HG03565 (cell line): ENCODE data around the gene SLC25A11.
A peak's percentile ranks its signal among the peaks of the same experiment; 100 is the strongest.
"Not testable (repeated sequence)": the region's sequence is repeated elsewhere in the genome, so short reads cannot be mapped to it uniquely, and the experiment has no call there.

Experiments
- ATAC-seq: cut with Tn5 transposase; IDR thresholded peaks from one replicate; pipeline ENCODE4 v1.9.1; 2021; ENCODE audit warnings: mild to moderate bottlenecking, moderate library complexity; ENCODE audit not compliant: unreplicated experiment

The SLC25A11 gene

GRCh38 chr17:4920351-4921048, 19.3 kb downstream of the SLC25A11 start:
- ATAC-seq = no peak

DNA sequence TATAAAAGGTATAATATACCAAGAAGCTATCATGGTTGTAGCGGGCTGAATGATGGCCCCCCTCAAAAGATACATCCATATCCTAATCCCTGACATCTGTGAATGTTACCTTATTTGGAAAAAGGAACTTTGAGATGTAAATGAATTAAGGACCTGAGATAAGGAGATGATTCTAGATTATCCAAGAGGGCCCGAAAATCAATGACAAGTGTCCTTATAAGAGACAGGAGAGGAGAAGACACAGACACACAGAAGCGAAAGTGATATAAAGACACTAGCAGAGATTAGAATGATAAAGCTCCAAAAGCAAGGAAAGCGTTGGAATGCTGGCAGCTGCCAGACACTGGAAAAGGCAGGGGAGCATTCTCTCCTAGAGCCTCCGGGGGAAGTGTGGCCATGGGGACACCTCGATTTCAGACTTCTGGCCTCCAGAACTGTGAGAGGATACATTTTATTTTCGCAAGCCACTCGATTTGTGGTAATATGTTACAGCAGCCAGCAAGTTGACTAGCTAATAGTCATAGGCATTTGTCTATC, 20.3 kb downstream of the SLC25A11 start:
- ATAC-seq = no peak

GRCh38 chr17:4914551-4914950, 25.3 kb downstream of the SLC25A11 start:
- not testable (repeated sequence) for ATAC-seq

DNA sequence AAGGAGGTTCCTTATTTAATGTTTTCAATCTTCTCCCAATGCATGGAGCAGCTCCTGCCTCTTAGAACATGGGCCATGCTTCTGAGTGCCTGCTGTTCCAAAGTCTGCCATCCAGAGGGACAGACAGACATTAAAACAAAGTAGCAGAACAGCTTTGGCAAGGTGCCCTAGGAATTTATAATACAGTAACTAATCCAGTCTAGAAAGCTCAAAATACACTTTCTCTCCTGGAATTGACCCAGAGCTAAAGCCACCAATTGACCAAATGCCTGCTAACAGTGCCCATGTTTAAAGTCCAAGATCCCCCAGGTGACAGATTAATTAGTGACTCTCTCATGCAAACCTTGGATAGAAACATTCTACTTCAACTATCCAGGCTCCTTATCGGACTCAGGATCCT, 25.9 kb downstream of the SLC25A11 start:
- ATAC-seq = no peak

DNA sequence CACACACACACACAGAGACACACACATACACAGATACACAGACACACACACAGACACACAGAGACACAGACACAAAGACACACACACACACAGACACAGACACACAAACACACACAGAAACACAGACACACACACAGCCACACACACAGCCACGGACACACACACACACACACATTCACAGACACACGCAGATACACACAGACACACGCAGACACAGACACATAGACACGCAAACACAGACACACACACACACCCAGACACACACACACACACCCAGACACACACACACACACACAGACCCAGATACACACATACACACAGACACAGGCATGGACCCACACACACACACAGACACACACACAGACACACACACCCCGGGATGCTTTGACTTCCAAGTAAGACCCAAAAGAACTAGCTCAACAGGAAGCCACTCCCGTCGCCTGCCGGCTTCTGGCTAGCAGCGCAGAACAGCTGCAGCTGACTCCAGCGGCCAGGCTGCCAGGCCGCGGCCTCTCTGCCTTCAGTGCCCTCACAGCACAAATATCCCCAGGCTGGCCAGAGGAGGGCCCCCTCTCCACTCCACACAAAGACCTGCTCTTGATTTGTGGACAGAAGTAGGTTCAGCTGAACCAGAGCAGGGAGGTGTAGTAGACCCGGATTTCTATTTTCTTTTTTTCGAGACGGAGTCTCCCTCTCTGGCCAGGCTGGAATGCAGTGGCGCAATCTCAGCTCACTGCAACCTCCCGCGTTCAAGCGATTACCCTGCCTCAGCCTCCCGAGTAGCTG, 30.9 kb downstream of the SLC25A11 start:
- no peak for ATAC-seq

- no peak for ATAC-seq
Measured at GRCh38 chr17:4908301-4908700, 31.5 kb downstream of the SLC25A11 start.

DNA sequence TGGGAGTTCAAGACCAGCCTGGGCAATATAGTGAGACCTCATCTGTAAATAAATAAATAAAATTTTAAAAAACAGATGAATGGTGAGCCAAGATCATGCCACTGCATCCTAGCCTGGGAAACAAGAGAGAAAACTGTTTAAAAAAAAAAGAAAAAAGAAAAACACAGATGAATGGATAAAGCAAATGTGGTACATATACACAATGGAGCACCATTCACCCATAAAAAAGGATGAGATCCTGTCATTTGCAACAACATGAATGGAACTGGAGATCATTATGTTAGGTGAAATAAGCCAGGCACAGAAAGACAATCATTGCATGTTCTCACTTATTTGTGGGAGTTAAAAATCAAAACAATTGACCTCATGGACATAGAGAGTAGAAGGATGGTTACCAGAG, 33.2 kb downstream of the SLC25A11 start:
- not testable (repeated sequence) for ATAC-seq

DNA sequence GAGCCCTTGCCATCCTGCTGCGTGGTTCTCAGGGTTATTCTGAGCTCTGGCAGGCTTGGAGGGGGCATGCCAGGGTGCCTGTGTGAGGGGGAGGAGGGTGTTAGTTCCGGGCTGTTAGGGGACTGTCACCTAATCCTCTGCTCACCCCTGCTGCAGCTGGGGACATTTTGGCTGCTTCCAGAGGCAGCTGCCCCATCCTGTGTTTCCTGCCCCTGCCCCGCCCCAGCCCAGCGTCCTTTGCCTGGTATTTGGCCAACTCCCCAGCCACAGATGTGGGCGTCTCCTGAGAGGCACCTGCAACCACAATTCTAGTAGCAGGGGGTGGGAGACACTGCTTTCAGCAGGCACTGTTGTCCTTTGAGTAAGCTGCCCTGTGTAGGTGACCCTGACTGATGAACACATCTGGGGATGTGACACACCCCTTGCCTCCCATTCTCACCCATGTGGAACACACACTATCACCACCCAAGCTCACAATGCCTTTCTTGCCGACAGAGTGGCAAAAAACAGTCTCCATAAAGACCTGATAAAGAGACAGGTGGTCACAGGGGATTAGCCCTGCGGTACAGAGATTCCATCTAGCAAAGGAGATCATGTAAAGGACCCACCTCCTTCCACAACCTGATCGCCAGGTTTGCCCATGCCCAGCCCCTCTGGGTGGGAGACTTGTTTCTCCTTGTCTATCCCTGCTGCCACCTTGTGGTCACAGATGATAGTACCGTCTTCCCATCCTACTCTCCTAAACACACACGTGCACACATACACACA, 36.6 kb downstream of the SLC25A11 start, which contains the start of gene CHRNE:
TSS of gene CHRNE (minus strand) at position 48 of the 768 bp plus-strand sequence. CDS start at position 13, 35 bp downstream.
- ATAC-seq = no peak

DNA sequence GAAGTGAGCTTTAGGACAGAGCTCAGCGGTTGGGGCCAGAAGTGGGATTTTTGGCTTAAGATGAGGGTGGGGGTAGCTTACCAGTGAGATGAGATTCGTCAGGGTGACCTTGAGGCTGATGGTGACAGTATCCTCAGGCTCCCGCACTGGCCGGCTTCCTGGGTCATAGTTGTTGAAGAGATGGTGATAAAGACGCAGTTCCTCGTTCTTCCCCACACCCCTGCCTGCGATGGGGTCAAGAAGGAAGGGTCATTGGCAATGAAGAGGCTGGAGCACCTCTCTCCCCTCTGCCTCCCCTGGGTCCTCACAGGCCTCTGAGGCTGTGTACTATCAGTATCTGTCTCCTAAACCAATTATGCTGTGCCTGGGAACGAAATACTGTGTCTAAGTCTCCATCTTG, 37.3 kb downstream of the SLC25A11 start:
- no peak for ATAC-seq

GRCh38 chr17:4901648-4902344, 38.0 kb downstream of the SLC25A11 start:
- no peak for ATAC-seq

DNA sequence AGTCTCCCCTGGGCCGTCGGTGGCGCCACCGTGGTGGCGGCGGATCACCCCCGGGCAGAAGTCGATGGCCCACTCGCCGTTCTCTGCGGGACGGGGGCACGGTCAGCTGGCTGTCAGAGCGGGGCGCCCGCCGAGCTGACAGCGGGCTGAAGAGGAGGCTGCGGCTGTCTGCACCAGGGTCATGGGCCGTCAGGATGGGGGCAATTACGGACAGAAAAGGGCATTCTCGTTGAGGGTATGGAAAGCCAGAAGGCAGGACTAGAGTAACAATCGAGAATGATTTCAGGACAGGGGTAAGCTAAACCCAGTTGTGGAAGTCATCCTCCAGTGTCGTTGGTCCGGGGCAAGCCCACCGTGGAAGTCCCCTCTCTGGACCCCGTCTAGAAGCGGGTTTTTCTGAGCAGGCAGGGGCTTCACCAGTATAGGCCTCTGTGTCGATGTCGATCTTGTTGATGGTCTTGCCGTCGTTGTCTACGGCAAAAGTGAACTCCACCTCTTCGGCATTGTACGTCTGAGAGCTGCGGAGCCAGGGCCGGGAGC, 38.7 kb downstream of the SLC25A11 start:
- no peak for ATAC-seq

DNA sequence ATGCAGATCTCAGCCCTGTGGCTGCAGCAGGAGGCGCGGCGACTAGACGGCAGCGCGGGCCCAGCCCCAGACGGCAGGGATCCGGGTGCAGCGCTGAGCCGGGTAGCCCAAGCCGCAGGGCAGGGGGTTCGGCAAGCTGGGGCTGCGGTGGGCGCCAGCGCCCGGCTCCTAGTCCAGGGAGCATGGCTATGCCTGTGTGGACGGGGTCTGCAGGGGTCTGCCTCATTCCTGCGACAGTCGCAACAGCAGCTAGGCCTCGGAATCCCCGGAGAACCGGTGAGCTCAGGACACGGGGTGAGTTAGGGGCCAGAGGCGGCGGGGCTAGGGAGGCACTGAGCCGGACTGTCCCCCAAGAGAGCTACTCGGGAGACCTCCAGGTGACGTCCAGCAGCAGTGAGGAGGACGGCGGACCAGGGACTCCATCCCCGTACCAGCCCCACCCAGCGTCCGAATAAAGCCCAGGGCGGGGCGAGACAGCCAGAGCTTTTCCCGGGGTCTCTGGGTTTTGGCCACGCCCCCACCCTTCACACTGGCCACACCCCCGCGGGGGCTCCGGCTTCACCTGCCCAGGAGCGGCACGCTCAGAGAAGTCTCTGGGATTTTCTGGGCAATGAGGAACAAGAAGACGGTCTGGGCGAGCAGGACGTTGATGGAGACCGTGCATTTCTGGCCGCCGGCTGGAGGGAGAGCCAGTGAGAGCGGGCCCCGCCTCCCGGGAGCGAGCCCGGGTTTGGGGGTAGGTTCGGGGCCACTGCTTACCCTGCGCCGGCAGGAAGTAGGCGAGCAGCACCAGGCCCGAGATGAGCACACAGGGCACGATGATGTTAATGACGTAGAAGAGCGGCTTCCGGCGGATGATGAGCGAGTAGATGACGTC, 39.4 kb downstream of the SLC25A11 start:
- no peak for ATAC-seq

DNA sequence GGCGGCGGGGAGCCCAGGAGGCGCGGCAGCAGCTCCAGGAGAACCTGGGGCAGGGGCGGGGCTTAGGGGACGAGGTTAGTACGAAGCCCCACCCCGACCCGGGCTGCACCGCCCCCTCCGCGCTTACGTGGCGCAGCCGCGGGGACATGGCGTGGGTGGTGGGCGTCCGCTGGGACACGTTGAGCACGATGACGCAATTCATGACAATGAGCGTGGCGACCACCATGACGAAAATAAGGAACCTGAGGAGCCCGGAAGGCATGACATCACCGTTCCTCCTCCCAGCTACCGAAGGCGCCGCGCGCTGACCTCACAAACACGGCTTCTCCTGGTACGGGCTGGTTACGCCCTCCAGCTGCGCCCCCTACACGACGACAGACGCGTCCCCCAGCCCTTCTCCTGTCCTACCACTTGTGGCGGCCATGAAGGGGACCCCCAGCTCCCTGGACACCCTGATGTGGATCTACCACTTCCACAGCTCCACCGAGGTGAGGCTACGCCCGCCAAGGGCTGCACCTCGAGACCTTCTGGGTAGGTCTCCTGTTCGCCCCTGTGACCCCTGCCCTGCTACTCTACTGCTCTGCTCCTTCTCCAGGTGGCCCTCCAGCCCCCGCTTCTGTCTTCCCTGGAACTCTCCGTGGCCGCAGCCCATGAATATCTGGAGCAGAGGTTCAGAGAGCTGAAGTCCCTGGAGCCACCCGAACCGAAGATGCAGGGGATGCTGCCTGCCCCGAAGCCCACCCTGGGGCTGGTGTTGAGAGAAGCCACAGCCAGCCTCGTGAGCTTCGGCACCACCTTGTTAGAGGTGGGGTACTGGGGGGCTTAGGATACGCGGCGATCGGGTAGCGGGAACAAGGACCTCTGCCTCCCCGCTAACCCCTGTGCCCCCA, 40.3 kb downstream of the SLC25A11 start, which contains the start of gene C17orf107:
TSS of gene C17orf107 (plus strand) at position 196 of the 890 bp plus-strand sequence. CDS start at position 423, 227 bp downstream.
- ATAC-seq = peak; percentile 44

- ATAC-seq = no peak
Measured at GRCh38 chr17:4898927-4899326, 40.9 kb downstream of the SLC25A11 start.

DNA sequence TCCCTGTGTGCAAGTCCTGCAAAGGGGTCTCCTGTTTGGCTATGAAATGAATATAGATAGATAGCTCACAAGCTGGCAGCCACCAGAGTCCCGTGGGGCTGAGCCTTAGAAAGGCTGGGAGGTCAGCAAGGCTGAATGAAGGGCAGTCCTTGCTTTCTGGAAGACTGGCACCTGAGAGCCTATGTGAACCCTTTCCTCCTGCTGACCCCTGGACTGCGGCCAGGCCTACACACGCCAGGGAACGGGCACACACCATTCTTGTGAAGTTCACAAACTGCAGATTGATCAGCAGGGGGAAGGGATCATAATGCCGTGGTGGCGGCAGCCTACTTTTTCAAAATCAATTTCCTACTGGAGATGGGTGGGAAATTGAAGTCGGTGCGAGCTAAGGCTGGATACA, 41.5 kb downstream of the SLC25A11 start:
- no peak for ATAC-seq

DNA sequence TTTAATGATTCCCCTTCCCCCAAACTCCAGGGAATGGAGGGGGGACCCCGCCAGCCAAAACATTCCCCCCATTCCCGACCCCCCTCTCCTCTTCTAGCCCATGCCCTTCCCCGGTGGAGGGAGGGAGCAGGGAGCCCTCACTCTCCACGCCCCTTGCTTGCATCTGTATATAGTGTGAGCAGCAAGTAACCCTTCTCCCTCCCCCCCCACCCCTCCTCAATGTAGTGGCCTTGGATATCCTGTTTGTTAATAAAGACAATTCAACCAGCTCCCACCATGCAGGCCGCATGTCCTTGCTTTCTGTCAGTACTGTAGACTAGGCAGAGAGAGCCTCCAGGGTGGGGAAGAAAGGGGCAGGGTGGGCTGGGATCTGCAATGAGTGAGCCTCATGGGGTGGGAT, 42.1 kb downstream of the SLC25A11 start:
- no peak for ATAC-seq

DNA sequence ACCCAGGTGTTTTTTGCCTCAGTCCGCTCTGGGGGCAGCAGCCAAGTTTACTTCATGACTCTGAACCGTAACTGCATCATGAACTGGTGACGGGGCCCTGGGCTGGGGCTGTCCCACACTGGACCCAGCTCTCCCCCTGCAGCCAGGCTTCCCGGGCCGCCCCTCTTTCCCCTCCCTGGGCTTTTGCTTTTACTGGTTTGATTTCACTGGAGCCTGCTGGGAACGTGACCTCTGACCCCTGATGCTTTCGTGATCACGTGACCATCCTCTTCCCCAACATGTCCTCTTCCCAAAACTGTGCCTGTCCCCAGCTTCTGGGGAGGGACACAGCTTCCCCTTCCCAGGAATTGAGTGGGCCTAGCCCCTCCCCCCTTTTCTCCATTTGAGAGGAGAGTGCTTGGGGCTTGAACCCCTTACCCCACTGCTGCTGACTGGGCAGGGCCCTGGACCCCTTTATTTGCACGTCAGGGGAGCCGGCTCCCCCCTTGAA, 42.6 kb downstream of the SLC25A11 start:
- no peak for ATAC-seq
